ENCODE results near the gene ARPP19. TPM values are rescaled to one million over a fixed set of nuclear protein-coding genes. Genes with fewer than 3 reads are reported as not detected.

Gene ARPP19
- polyA plus RNA-seq, 1 experiment, result 29.3 TPM

GRCh38 chr15:52546031-52546751 lies 22.6 kb downstream of the ARPP19 start:
- TF ChIP-seq, protein P1, sequence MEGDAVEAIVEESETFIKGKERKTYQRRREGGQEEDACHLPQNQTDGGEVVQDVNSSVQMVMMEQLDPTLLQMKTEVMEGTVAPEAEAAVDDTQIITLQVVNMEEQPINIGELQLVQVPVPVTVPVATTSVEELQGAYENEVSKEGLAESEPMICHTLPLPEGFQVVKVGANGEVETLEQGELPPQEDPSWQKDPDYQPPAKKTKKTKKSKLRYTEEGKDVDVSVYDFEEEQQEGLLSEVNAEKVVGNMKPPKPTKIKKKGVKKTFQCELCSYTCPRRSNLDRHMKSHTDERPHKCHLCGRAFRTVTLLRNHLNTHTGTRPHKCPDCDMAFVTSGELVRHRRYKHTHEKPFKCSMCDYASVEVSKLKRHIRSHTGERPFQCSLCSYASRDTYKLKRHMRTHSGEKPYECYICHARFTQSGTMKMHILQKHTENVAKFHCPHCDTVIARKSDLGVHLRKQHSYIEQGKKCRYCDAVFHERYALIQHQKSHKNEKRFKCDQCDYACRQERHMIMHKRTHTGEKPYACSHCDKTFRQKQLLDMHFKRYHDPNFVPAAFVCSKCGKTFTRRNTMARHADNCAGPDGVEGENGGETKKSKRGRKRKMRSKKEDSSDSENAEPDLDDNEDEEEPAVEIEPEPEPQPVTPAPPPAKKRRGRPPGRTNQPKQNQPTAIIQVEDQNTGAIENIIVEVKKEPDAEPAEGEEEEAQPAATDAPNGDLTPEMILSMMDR (IDR thresholded peaks at IDR 0.05; ENCODE audit: insufficient read depth, low read depth, low read length), result no peak
- DNase-seq (ENCODE audit: low read depth), result no peak
- ChIA-PET CTCF (no interaction called here), POLR2A (no interaction called here)
- no peaks in the 10 kb centered on the region for H3K27me3 ChIP-seq (ENCODE audit: control insufficient read depth, insufficient read depth, low read length)
- peaks cover 15% of the 10 kb centered on the region for H3K36me3 ChIP-seq (ENCODE audit: control insufficient read depth, insufficient read depth, low read length)
- no peak overlapping the region for H3K4me3 ChIP-seq (ENCODE audit: low read depth, low read length)

DNA sequence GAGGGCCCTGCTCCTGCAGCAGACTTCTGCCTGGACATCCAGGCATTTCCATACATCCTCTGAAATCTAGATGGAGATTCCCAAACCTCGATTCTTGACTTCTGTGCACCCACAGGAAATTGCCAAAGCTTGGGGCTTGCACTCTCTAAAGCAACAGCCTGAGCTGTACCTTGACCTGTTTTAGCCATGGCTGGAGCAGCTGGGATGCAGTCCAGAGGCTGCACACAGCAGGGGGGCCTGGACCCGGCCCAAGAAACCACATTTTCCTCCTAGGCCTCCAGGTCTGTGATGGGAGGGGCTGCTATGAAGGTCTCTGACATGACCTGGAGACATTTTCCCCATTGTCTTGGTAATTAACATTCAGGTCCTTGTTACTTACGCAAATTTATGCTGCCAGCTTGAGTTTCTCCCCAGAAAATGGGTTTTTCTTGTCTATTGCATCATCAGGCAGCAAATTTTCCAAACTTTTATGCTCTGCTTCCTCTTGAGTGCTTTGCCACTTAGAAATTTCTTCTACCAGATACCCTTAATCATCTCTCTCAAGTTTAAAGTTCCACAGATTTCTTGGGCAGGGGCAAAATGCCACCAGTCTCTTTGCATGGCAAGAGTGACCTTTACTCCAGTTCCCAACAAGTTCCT lies 28.3 kb downstream of the ARPP19 start:
- POLR2A ChIA-PET, result no interaction called here
- no peak for DNase-seq (ENCODE audit: low read depth)

GRCh38 chr15:52537459-52537858 lies 31.4 kb downstream of the ARPP19 start:
- Histone ChIP-seq H3K36me3 (ENCODE audit: control insufficient read depth, insufficient read depth, low read length) (no peaks in the 10 kb centered on the region), H3K27me3 (ENCODE audit: control insufficient read depth, insufficient read depth, low read length) (no peaks in the 10 kb centered on the region; the same call in 1 of the 2 replicates), H3K4me3 (ENCODE audit: low read depth, low read length) (no peak overlapping the region)
- TF ChIP-seq, protein P1 (IDR thresholded peaks at IDR 0.05; ENCODE audit: insufficient read depth, low read depth, low read length), result no peak
- POLR2A ChIA-PET, result no interaction called here
- DNase-seq (ENCODE audit: low read depth), result no peak
- CTCF ChIA-PET, result interaction anchor here (1.1 kb wide), 1 partner anchor 11 kb away, joined by 3 read pairs; no protein-coding TSS in a partner anchor

More for the DNA sequence above, 28.3 kb downstream of the ARPP19 start:
- CTCF ChIA-PET, result interaction anchor here (1.2 kb wide), 1 partner anchor 10 kb away, joined by 3 read pairs; no protein-coding TSS in a partner anchor
- Histone ChIP-seq H3K27me3 (ENCODE audit: control insufficient read depth, insufficient read depth, low read length) (no peaks in the 10 kb centered on the region), H3K36me3 (ENCODE audit: control insufficient read depth, insufficient read depth, low read length) (no peaks in the 10 kb centered on the region), H3K4me3 (ENCODE audit: low read depth, low read length) (no peak overlapping the region)
- TF ChIP-seq, protein P1 (IDR thresholded peaks at IDR 0.05; ENCODE audit: insufficient read depth, low read depth, low read length), result no peak

GRCh38 chr15:52532427-52532826 lies 36.4 kb downstream of the ARPP19 start:
- no peaks in the 10 kb centered on the region for H3K36me3 ChIP-seq (ENCODE audit: control insufficient read depth, insufficient read depth, low read length)
- ChIA-PET POLR2A (no interaction called here), CTCF (interaction anchor here (0.6 kb wide), 1 partner anchor 52 kb away, joined by 3 read pairs; no protein-coding TSS in a partner anchor)
- TF ChIP-seq, protein P1 (IDR thresholded peaks at IDR 0.05; ENCODE audit: insufficient read depth, low read depth, low read length), result no peak
- H3K4me3 ChIP-seq (ENCODE audit: low read depth, low read length), result no peak overlapping the region
- DNase-seq (ENCODE audit: low read depth), result no peak
- no peaks in the 10 kb centered on the region; the same call in 1 of the 2 replicates for H3K27me3 ChIP-seq (ENCODE audit: control insufficient read depth, insufficient read depth, low read length)

DNA sequence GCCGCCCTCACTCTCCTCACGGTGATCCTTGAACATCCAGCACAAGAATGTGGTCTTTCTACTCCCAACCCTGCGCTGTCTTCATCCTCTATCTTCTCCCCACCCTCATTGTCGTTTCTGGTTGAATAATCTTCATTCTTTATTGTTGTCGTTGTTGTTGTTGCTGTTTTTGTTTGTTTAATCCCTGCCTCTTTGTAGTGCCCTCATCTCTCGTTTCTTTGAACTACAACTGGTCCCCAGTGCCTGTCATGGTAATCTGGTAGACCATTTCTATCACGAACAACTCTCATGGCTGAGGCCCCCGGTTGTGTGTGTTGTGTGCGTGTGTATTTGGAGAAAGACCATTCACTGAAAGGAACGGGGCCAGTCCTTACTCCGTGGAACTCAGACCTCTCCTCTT lies 38.9 kb downstream of the ARPP19 start:
- ChIA-PET POLR2A (no interaction called here), CTCF (no interaction called here)
- Histone ChIP-seq H3K36me3 (ENCODE audit: control insufficient read depth, insufficient read depth, low read length) (no peaks in the 10 kb centered on the region), H3K4me3 (ENCODE audit: low read depth, low read length) (no peak overlapping the region), H3K27me3 (ENCODE audit: control insufficient read depth, insufficient read depth, low read length) (no peaks in the 10 kb centered on the region; the same call in 1 of the 2 replicates)
- no peak for DNase-seq (ENCODE audit: low read depth)
- TF ChIP-seq, protein P1 (IDR thresholded peaks at IDR 0.05; ENCODE audit: insufficient read depth, low read depth, low read length), result no peak

Data from BJ (cell line).